H1 (cell line): Measurements from ENCODE around the gene TSPAN5. TPM values are rescaled to one million over a fixed set of nuclear protein-coding genes. Genes with fewer than 3 reads are reported as not detected.

ENCODE experiments used
- CTCF ChIA-PET: fragments of 300-600 bp; sonication (Branson Sonifier 250); formaldehyde crosslinking; loops from one replicate; lab custom pipeline; 2021; ENCODE audit not compliant: partially characterized antibody; lab: Charles Lee
- POLR2A ChIA-PET: fragments of 300-600 bp; sonication (Branson Sonifier 250); formaldehyde crosslinking; loops from one replicate; lab custom pipeline; 2021; ENCODE audit warnings: inconsistent platforms; ENCODE audit not compliant: partially characterized antibody; lab: Charles Lee
- DNase-seq, 2 experiments: peaks; one replicate each; pipeline versions ENCODE4 v3.0.0 to v3.0.0-alpha.2; 2010 to 2022; ENCODE audit warnings: low spot score in 2 of 2, low read depth in 1 of 2, mixed read lengths in 1 of 2
- FAIRE-seq: peaks from 2 replicates; lab custom pipeline; 2011; peaks lifted over from hg19 to GRCh38; lab: Jason Lieb, UNC
- H2AFZ ChIP-seq: 2 replicates; pipeline ENCODE4 v1.8.1; 2012; ENCODE audit warnings: low read length, inconsistent platforms
- H2AK5ac ChIP-seq: 2 replicates; pipeline ENCODE4 v1.6.1; 2013; ENCODE audit warnings: low read depth, low read length
- H2BK120ac ChIP-seq: replicated peaks from 2 replicates; pipeline ENCODE3; 2013; ENCODE audit warnings: low read depth, low read length, inconsistent platforms
- H2BK12ac ChIP-seq: 2 replicates; pipeline ENCODE4 v1.6.1; 2013; ENCODE audit warnings: low read depth, low read length
- H2BK15ac ChIP-seq: 2 replicates; pipeline ENCODE4 v1.6.1; 2013; ENCODE audit warnings: low read length
- H2BK20ac ChIP-seq: 2 replicates; pipeline ENCODE4 v1.6.1; 2013; ENCODE audit warnings: low read length
- H2BK5ac ChIP-seq: 2 replicates; pipeline ENCODE4 v1.6.1; 2013; ENCODE audit warnings: low read depth, low read length
- H3K14ac ChIP-seq: 2 replicates; pipeline ENCODE4 v1.6.1; 2013; ENCODE audit warnings: inconsistent platforms; ENCODE audit not compliant: insufficient read length
- H3K18ac ChIP-seq: 2 replicates; pipeline ENCODE4 v1.6.1; 2013; ENCODE audit warnings: low read length; ENCODE audit errors: extremely low read depth
- H3K23ac ChIP-seq: 2 replicates; pipeline ENCODE4 v1.6.1; 2013; ENCODE audit warnings: inconsistent platforms; ENCODE audit not compliant: insufficient read length
- H3K23me2 ChIP-seq: 2 replicates; pipeline ENCODE4 v1.6.1; 2013; ENCODE audit warnings: low read depth, low read length
- H3K27ac ChIP-seq: 2 replicates; pipeline ENCODE4 v1.6.1; 2011; ENCODE audit warnings: low read depth, low read length, inconsistent platforms
- H3K27me3 ChIP-seq, 4 experiments: replicated peaks in 1 of 4; 1 replicate in 1 of 4; 2 replicates in 3 of 4; pipeline versions ENCODE4 v1.6.1 to v1.8.1; 2011 to 2013; ENCODE audit warnings: low read length in 3 of 4, mild to moderate bottlenecking in 3 of 4, inconsistent platforms in 2 of 4, mixed read lengths in 2 of 4, moderate library complexity in 1 of 4; ENCODE audit not compliant: control insufficient read depth in 3 of 4, insufficient read depth in 3 of 4; ENCODE audit errors: extremely low read depth in 1 of 4
- H3K36me3 ChIP-seq, 4 experiments: 2 replicates each; pipeline versions ENCODE4 v1.6.1 to v1.8.1; 2011 to 2013; ENCODE audit warnings: mild to moderate bottlenecking in 4 of 4, low read length in 3 of 4, moderate library complexity in 2 of 4, control low read depth in 1 of 4, inconsistent platforms in 1 of 4; ENCODE audit not compliant: insufficient read depth in 4 of 4, control insufficient read depth in 2 of 4
- H3K4ac ChIP-seq: replicated peaks from 2 replicates; pipeline ENCODE3; 2013; ENCODE audit warnings: low read length, low read depth, mixed read lengths, inconsistent platforms; ENCODE audit not compliant: insufficient read length
- H3K4me1 ChIP-seq, 4 experiments: replicated peaks in 1 of 4; 1 replicate in 1 of 4; 2 replicates in 3 of 4; pipeline versions ENCODE4 v1.6.1 to v1.8.1; 2011 to 2013; ENCODE audit warnings: low read length in 3 of 4, inconsistent platforms in 2 of 4, mixed read lengths in 1 of 4; ENCODE audit not compliant: insufficient read depth in 4 of 4, control insufficient read depth in 3 of 4
- H3K4me2 ChIP-seq, 2 experiments: 2 replicates each; pipeline versions ENCODE4 v1.6.1 to v1.8.1; 2011 to 2013; ENCODE audit warnings: low read depth in 2 of 2, low read length in 2 of 2, control low read depth in 1 of 2, inconsistent platforms in 1 of 2, mild to moderate bottlenecking in 1 of 2; ENCODE audit not compliant: insufficient read depth in 1 of 2
- H3K4me3 ChIP-seq, 4 experiments: fragments of 200-600, 300-600 bp in 1 of 4; sonication (generic), shearing (Covaris generic), sonication (Bioruptor Twin) in 1 of 4; 2 replicates each; pipeline versions ENCODE4 v1.5.1 to v1.8.1; 2011 to 2016; ENCODE audit warnings: low read length in 4 of 4, low read depth in 3 of 4, control low read depth in 2 of 4, inconsistent platforms in 2 of 4, mild to moderate bottlenecking in 2 of 4, mixed read lengths in 1 of 4, moderate library complexity in 1 of 4; ENCODE audit not compliant: insufficient read depth in 2 of 4; ENCODE audit errors: extremely low read depth in 1 of 4
- H3K56ac ChIP-seq: replicated peaks from 2 replicates; pipeline ENCODE3; 2013; ENCODE audit warnings: low read depth, mild to moderate bottlenecking, mixed read lengths, low read length, inconsistent platforms; ENCODE audit not compliant: insufficient read length
- H3K79me1 ChIP-seq: 2 replicates; pipeline ENCODE4 v1.6.1; 2013; ENCODE audit warnings: low read depth, low read length, control low read depth
- H3K79me2 ChIP-seq, 2 experiments: 2 replicates each; pipeline versions ENCODE4 v1.6.1 to v1.8.1; 2012 to 2013; ENCODE audit warnings: low read length in 2 of 2, mild to moderate bottlenecking in 2 of 2, inconsistent platforms in 1 of 2; ENCODE audit not compliant: insufficient read depth in 2 of 2, control insufficient read depth in 1 of 2
- H3K9ac ChIP-seq, 4 experiments: replicated peaks in 1 of 4; 1 replicate in 1 of 4; 2 replicates in 3 of 4; pipeline versions ENCODE4 v1.6.1 to v1.8.1; 2011 to 2013; ENCODE audit warnings: low read depth in 3 of 4, low read length in 3 of 4, control low read depth in 2 of 4, mild to moderate bottlenecking in 2 of 4, moderate library complexity in 2 of 4, inconsistent platforms in 1 of 4; ENCODE audit errors: extremely low read depth in 1 of 4
- H3K9me3 ChIP-seq, 2 experiments: 2 replicates each; pipeline versions ENCODE4 v1.6.1 to v1.8.1; 2012 to 2013; ENCODE audit warnings: mild to moderate bottlenecking in 2 of 2, moderate library complexity in 2 of 2, control low read depth in 1 of 2, inconsistent platforms in 1 of 2, low read depth in 1 of 2, low read length in 1 of 2, mixed read lengths in 1 of 2; ENCODE audit not compliant: insufficient read depth in 2 of 2
- H4K20me1 ChIP-seq, 2 experiments: replicated peaks in 1 of 2; 2 replicates each; pipeline versions ENCODE3 to v1.8.1; 2011 to 2013; ENCODE audit warnings: inconsistent platforms in 2 of 2, low read length in 2 of 2, mild to moderate bottlenecking in 1 of 2; ENCODE audit not compliant: insufficient read depth in 2 of 2, control insufficient read depth in 1 of 2
- H4K5ac ChIP-seq: 2 replicates; pipeline ENCODE4 v1.6.1; 2013; ENCODE audit warnings: low read length, low read depth, mixed read lengths, inconsistent platforms; ENCODE audit not compliant: insufficient read length
- H4K8ac ChIP-seq: 2 replicates; pipeline ENCODE4 v1.8.0; 2013; ENCODE audit warnings: mild to moderate bottlenecking, moderate library complexity, low read length, inconsistent platforms; ENCODE audit not compliant: insufficient read depth; ENCODE audit errors: extremely low read depth
- H4K91ac ChIP-seq: replicated peaks from 2 replicates; pipeline ENCODE3; 2013; ENCODE audit warnings: low read length, mixed read lengths, inconsistent platforms; ENCODE audit not compliant: insufficient read length
- EP300 ChIP-seq, 2 experiments: IDR thresholded peaks; 1 replicate in 1 of 2; 2 replicates in 1 of 2; pipeline ENCODE4 v1.6.1; 2011 to 2012; ENCODE audit warnings: low read depth in 2 of 2, low read length in 2 of 2, mild to moderate bottlenecking in 2 of 2, borderline replicate concordance in 1 of 2, inconsistent platforms in 1 of 2, moderate library complexity in 1 of 2
- GABPA ChIP-seq: IDR thresholded peaks from 2 replicates; pipeline ENCODE4 v1.6.1; 2011; ENCODE audit warnings: mild to moderate bottlenecking, low read length, moderate library complexity, borderline replicate concordance; ENCODE audit not compliant: insufficient read depth
- GTF2F1 ChIP-seq: IDR thresholded peaks from 2 replicates; pipeline ENCODE4 v1.6.1; 2012; ENCODE audit warnings: low read depth, low read length, improper control_type of control experiment, borderline replicate concordance
- JUN ChIP-seq: IDR thresholded peaks from 2 replicates; pipeline ENCODE4 v1.6.1; 2011; ENCODE audit warnings: low read depth, mild to moderate bottlenecking, improper control_type of control experiment, low read length
- KDM1A ChIP-seq: fragments of 200-600, 300-600 bp; sonication (generic); IDR thresholded peaks from 2 replicates; pipeline ENCODE4 v1.7.1; 2016; ENCODE audit warnings: mild to moderate bottlenecking, low read length, borderline replicate concordance
- SUZ12 ChIP-seq: fragments of 200-600 bp; sonication (generic); IDR thresholded peaks from 2 replicates; pipeline ENCODE4 v1.6.1; 2012; ENCODE audit warnings: mild to moderate bottlenecking, inconsistent platforms, low read length, moderate library complexity, mixed read lengths
- TAF1 ChIP-seq: IDR thresholded peaks from 2 replicates; pipeline ENCODE4 v1.6.1; 2011; ENCODE audit warnings: mild to moderate bottlenecking, low read depth, low read length
- WGBS, 2 experiments: shearing (Covaris generic) in 1 of 2; methylation state at CpG; one replicate each; pipeline versions ENCODE4 v1.1.6 to v1.1.7; 2013 to 2015; ENCODE audit warnings: low lambda C conversion rate in 2 of 2, mixed read lengths in 2 of 2, inconsistent platforms in 1 of 2, low coverage in 1 of 2, missing lambda C conversion rate in 1 of 2; ENCODE audit not compliant: insufficient replicate concordance in 2 of 2, insufficient coverage in 1 of 2, insufficient read length in 1 of 2; ENCODE audit errors: extremely low coverage in 1 of 2, missing lambda C conversion rate in 1 of 2; 5-methylcytosine and 5-hydroxymethylcytosine counted together
- polyA plus RNA-seq, 7 experiments: library from polyadenylated mRNA; depleted of rRNA in 3 of 7; stranded (reverse) in 5 of 7; unstranded in 2 of 7; fragments of >200 nt in 5 of 7; fragments of 200-250 nt in 2 of 7; gene quantifications; 1 replicate in 5 of 7; 2 replicates in 1 of 7; 4 replicates in 1 of 7; pipeline versions ENCODE4 v1.2.1 to v1.2.3, GENCODE V29; 2011 to 2013; ENCODE audit warnings: missing spikeins in 2 of 7, mixed read lengths in 2 of 7
- total RNA-seq: library from RNA; stranded (reverse); fragmentation: NEBNext Ultra II Directional; extraction: Animal tissue kit (Norgen Biotek cat#: 25700); gene quantifications from 2 replicates; pipeline ENCODE4 v1.2.1, GENCODE V29; 2021
- TF ChIP-seq, protein P1 (sequence below): IDR thresholded peaks from 2 replicates; pipeline ENCODE4 v1.6.1; 2012; ENCODE audit warnings: inconsistent platforms
- TF ChIP-seq, protein P2 (sequence below): IDR thresholded peaks from 2 replicates; pipeline ENCODE4 v1.6.1; 2011; ENCODE audit warnings: low read length, improper control_type of control experiment

The TSPAN5 gene
- total and polyA plus RNA-seq, 2 of the 8 experiments (the other 6 are each of a cell fraction or from before 2014, with no cell fraction given), result 17.6 to 21.2 TPM

DNA sequence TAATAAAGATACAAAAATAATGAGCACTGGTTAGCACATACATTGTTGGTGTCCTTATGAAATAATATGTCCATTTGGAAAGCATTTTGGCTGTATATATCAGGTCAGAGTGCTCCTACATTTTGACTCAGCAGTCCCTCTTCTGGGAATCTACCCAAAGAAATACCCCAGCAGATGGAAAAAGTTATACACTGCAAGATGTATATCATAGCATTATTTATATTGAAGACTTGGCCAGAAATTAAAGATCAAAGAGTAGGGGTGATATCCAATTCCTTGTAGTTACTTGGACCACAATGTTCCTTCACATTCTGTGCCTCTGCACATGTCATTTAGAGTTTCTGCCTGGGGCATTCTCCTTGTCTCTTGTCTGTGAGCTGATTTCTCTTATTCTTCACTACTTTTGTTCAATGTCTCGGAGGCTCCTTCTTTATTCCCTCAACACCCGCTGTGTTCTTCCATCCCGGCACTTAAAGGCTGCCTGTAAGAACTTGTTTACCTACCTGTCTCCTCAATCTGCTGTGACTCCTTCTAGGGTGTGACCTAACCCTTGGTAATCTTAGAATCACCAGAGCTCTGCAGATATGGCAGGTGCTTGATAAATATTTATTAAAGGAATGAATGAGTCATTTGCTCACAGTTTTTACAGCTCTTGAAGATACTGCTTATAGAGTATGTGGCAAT, 3.1 kb upstream of the TSPAN5 start:
- POLR2A ChIA-PET, result interaction anchor here (0.8 kb wide), 1 partner anchor 44 kb away, joined by 3 read pairs; no protein-coding TSS in a partner anchor
- H3K4me2 ChIP-seq, result peak overlapping the region; percentile 23 to 41; a peak in 2 of 4 replicates
- TF ChIP-seq KDM1A (no peak), JUN (no peak), TAF1 (no peak), GABPA (no peak), GTF2F1 (no peak), EP300 (IDR thresholded peaks at IDR 0.05; ENCODE audit: borderline replicate concordance in 1 of 2, low read depth in 2 of 2, low read length in 2 of 2) (no peak), SUZ12 (no peak)
- TF ChIP-seq, protein P1, sequence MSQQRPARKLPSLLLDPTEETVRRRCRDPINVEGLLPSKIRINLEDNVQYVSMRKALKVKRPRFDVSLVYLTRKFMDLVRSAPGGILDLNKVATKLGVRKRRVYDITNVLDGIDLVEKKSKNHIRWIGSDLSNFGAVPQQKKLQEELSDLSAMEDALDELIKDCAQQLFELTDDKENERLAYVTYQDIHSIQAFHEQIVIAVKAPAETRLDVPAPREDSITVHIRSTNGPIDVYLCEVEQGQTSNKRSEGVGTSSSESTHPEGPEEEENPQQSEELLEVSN, result no peak
- TF ChIP-seq, protein P2, sequence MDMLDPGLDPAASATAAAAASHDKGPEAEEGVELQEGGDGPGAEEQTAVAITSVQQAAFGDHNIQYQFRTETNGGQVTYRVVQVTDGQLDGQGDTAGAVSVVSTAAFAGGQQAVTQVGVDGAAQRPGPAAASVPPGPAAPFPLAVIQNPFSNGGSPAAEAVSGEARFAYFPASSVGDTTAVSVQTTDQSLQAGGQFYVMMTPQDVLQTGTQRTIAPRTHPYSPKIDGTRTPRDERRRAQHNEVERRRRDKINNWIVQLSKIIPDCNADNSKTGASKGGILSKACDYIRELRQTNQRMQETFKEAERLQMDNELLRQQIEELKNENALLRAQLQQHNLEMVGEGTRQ, result no peak

More for the DNA sequence above, 3.1 kb upstream of the TSPAN5 start:
- Histone ChIP-seq H2BK5ac (no peak overlapping the region), H3K23ac (no peak overlapping the region), H2BK12ac (no peak overlapping the region), H3K27me3 (peaks cover 3 to 19% (median 7%) of the 10 kb centered on the region in 4 experiments; a peak in 4 of 7 replicates), H2BK20ac (no peak overlapping the region), H3K56ac (no peak overlapping the region), H3K9me3 (peaks cover 18 to 20% of the 10 kb centered on the region in 2 experiments), H3K4me1 (peaks cover 8 to 23% (median 15%) of the 10 kb centered on the region in 4 experiments; a peak in 6 of 7 replicates), H3K14ac (no peak overlapping the region), H3K9ac (no peak overlapping the region), H2BK120ac (no peak overlapping the region), H3K79me2 (peaks cover 0 to 9% of the 10 kb centered on the region in 2 experiments; a peak in 1 of 4 replicates), H2AK5ac (no peak overlapping the region), H4K8ac (no peak overlapping the region), H2AFZ (no peak overlapping the region), H3K79me1 (no peaks in the 10 kb centered on the region), H3K4ac (no peak overlapping the region), H2BK15ac (no peak overlapping the region), H3K18ac (no peak overlapping the region), H3K23me2 (peaks cover 18% of the 10 kb centered on the region), H4K20me1 (peaks cover 0 to under 1% of the 10 kb centered on the region in 2 experiments), H3K27ac (no peak overlapping the region), H4K91ac (no peak overlapping the region), H4K5ac (no peak overlapping the region), H3K4me3 (peak overlapping the region in 2 of 4 experiments; percentile 4 to 17; a peak in 2 of 8 replicates), H3K36me3 (peaks cover 0 to 5% (median 0%) of the 10 kb centered on the region in 4 experiments; a peak in 1 of 8 replicates)
- WGBS, 2 experiments, result 14% methylated on average over 3 of the region's 3 CpGs; no CpG with 5 or more reads in 1 of the 2 experiments
- DNase-seq (no peak), FAIRE-seq (peak; percentile 28)
- CTCF ChIA-PET, result interaction anchor here (0.7 to 1.6 kb wide), 4 partner anchors 31 to 511 kb away, joined by 3 to 6 read pairs (median 3); no protein-coding TSS in a partner anchor
